Activated CD4-positive, CD25-positive, alpha-beta regulatory T cell treated with anti-CD3 and anti-CD28 coated beads, Interleukin-2, amount 50 U/mL, for 24 hours (primary cell): ENCODE data around the gene TBC1D25.
"Not testable (repeated sequence)": the region's sequence is repeated elsewhere in the genome, so short reads cannot be mapped to it uniquely, and the experiment has no call there.

Source experiments
- ATAC-seq, 2 donors: fragments of 150-1000 bp; cut with Tn5 transposase; one replicate each; pipeline ENCODE4 v1.10.0; 2021; ENCODE audit warnings: mild to moderate bottlenecking in 1 of 2, moderate library complexity in 1 of 2

Gene TBC1D25

DNA sequence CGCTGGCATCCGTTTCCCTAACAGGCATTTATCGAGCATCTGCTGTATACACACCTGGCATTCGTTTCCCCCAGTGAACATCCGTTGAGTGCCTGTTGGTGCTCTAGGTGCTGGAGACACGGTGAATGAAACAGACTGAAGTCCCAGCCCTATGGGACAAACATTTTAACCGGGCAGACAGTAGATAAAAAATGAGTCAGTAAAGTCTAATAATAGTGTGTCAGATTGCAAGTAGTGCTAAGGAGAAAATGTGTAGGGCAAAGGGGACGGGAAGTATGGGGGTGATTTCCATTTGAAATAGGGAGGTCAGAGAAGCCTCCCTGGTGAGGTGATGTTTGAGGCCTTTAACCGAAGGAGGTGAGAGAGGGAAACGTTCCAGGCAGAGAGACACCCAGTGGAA, 23.2 kb upstream of the TBC1D25 start:
- no peak for ATAC-seq

DNA sequence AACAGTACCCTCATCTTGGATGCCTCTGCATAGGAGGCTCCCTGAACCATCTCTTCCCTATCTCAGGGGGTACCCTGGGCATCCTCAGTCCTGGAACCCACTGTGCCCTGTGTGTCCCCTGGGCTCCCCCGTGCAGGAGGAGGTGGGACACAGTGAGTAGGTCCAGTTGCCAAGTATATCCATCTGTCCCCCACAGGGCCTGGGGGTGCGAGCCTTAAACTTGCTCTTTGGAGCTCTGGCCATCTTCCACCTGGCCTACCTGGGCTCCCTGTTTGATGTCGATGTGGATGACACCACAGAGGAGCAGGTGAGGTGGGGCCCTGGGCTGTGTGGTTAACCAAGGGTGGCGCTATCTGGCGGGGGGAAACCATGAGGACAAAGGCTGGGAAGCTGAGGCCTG, 22.5 kb upstream of the TBC1D25 start:
- no peak for ATAC-seq

DNA sequence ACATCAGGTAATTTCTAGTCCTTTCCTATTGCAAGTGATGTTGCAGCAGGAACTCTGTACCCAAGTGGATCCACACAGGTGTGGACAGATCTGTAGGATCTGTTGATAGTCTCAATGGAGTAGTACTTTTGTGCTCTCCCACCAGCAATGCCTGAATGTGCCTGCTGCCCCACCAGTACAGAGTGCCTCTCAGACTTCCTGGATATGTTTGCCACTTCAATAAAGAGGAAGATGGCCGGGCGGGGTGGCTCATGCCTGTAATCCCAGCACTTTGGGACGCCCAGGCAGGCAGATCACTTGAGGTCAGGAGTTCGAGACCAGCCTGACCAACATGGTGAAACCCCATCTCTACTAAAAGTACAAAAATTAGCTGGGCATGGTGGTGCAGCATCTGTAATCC, 20.0 kb upstream of the TBC1D25 start:
- not testable (repeated sequence) for ATAC-seq

DNA sequence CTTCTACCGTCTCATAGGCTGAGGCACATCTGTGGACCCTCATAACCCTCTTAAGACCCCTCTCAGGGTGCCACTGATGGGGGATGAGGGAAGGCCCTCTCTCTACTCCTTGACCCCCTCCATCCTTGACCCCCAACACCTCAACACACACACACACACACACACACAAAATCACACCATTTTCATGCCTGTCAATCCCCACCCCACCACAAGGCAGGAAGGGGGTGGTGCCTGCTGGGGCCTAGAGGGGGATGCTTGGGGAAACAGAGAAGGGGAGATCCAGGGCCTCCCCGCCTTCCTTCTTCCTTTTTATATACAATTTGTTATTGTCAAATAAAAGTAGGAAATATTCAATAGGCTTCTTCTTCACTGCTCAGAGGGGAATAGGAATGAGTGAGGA, 19.1 kb upstream of the TBC1D25 start:
- ATAC-seq = no peak

DNA sequence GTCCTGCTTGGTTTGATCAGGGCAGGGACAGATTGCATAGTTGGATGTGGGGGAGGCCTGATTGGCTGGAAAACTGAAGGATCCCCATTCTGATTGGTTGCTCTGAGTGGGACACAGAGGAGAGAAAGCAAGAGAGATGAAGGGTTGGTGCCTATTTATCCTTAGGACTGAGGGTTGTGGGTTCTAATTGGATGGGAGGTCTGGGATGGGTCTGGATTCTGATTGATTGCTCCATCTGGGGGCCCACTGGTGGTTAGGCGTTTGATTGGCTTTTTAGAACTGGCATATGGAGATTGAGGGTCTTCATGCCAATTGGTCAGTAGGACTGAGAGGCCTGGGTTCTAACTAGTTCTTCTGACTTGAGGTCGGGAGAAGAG, 18.6 kb upstream of the TBC1D25 start:
- ATAC-seq = no peak

DNA sequence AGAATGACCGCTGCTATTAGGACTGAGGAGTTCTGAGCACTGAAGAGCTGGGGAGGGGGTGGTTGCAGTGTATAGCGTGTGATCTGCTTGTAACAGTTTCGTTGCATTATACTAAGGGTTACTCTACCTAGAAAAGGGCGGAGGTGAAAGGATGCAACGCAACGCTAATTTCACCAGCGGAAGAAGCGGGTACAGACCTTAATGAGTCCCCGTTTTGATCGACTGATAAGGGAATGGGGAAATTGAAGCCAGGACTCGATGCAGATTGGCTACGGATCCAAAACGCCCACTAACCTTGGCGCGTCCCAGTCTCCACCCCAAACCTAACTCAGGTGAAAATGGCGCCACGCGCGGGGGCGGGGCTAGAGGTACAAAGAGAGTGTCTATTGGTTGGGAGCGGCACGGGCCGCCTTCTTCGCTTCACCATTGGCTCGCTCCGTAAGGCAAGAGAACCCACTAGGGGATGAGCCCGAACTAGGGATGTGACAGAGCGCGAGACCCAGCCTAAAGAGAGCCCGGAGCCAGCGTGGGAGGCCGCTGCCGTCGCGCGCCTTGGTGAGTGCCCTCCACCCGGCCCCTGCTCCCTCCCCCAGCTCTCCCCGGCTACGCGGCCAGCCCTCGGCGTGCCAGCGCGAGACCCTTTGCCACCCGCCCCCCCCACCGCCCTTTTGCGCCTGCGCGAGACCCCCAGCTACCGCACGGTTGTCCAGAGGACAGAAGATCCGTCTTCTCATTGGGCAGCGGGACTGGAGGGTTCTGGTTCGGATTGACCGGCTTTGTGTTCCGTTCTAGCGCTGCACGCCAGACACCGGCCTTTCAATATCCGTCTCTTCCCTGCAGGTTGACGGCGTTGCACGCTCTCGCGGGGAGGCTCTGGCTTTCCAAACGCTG, 17.9 kb upstream of the TBC1D25 start, which contains the start of gene EBP:
EBP (plus strand) TSS at position 456 of the 891 bp plus-strand sequence. CDS start 1,964 bp downstream, outside the sequence.
- ATAC-seq = peak; percentile 93 to 96

DNA sequence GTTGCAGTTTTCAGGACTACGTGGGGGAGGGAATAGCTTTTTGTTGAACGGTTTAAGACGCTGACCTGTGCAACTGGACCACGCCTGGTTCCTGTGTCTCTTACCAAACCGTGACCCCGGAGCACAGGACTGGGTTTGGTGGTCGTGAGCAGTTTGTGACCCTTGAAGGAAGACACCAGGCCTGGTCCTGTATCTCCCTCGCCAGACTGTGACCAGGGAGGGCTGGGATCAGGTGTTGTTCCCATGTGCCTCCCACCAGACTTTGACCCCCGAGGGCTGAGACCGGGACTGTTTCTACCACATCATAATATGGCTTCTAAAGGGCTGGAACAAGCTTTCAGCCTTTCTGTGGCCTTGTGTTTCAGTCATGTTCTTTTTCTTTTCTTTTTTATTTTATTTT, 17.2 kb upstream of the TBC1D25 start:
- ATAC-seq = no peak

DNA sequence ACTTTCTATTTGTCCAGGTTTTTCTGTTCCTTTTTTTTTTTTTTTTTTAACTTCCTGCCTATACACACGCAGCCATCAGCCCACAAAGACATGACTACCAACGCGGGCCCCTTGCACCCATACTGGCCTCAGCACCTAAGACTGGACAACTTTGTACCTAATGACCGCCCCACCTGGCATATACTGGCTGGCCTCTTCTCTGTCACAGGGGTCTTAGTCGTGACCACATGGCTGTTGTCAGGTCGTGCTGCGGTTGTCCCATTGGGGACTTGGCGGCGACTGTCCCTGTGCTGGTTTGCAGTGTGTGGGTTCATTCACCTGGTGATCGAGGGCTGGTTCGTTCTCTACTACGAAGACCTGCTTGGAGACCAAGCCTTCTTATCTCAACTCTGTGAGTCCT, 15.8 kb upstream of the TBC1D25 start:
- ATAC-seq = no peak

DNA sequence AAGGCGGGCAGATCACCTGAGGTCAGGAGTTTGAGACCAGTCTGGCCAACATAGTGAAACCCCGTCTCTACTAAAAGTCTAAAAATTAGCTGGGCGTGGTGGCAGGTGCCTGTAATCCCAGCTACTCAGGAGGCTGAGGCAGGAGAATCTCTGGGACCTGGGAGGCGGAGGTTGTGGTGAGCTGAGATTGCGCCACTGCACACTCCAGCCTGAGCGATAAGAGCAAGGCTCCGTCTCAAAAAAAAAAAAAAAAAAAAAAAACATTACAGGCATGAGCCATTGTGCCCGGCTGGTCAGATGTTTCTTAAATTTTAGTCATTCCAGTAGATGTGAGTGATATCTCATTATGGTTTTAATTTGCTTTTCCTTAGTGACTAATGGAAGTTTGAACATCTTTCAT, 13.7 kb upstream of the TBC1D25 start:
- ATAC-seq = not testable (repeated sequence)

DNA sequence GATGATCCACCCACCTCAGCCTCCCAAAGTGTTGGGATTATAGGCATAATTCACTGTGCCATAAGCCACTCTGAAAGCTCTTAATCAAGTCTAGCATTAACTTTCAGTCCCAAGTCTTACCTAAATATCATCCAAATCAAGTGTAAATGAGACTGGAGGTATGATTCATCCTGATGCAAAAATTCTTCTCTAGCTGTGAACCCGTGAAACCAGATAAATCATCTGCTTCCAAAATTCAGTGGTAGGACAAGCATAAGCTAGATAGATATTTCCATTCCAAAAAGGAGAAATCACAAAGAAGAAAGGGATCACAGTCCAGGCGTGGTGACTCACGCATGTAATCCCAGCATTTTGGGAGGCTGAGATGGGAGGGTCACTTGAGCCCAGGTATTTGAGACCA, 8.8 kb upstream of the TBC1D25 start:
- no peak for ATAC-seq

DNA sequence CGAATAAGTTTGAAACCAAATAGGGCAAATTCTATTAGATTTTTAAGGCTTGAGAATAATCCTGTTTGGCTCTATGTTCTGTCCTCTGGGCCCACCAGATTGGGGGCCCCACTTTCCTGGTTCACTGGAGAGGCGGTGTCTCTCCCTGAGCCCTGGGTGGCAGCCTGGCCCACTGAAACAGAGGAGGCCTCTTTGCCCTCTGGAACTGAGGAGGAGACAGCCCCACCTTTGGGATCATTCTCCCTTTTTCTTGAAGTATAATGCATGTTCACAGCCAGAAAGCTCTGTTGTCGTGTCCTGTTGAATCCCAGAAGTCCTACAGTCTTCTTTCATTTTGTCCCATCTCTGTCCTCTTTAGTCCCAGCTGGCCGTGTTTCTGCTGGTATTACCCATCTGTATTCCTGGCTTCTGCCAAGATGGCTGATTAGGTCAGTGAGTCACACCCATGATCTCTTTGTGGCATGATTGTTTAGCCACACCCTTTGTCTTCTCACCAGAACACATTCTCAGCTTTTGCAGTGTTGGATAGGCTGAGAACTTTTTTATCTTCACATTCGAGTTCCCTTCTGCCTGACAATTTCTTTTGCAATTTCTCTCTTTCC, 8.1 kb upstream of the TBC1D25 start:
- ATAC-seq = peak; percentile 50 to 67

DNA sequence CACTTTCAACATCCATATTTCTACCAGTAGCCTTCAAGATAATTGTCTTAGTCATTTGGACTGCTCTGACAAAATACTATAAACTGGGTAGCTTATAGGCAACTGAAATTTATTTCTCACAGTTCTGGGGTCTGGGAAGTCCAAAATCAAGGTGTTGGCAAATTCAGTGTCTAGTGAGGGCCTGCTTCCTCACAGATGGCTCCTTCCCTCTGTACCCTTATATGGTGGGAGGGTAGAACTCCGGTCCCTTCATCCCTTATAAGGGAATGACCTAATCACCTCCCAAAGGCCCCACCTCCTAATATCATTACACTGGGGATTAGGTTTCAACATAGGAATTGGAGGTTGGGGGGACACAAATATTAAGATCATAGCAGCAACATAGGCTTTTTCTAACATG, 7.4 kb upstream of the TBC1D25 start:
- ATAC-seq = no peak

DNA sequence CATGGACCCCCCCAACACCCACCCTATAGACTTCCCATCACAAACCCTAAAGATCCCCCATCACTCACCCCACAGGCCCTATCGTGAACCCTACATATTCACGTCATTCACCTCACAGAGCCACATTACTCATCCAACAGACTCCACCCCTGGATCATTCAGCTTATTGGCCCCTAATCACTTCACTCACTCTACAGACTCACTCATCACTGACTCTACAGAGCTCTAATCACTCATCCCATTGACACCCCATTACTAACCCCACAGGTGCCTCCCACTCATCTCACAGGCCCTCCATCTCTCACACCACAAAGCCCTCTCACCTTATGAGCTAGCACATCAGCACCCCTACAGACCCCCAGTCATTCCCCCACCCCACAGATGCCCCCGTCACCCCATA, 6.3 kb upstream of the TBC1D25 start:
- peak; percentile 72 to 83 for ATAC-seq

DNA sequence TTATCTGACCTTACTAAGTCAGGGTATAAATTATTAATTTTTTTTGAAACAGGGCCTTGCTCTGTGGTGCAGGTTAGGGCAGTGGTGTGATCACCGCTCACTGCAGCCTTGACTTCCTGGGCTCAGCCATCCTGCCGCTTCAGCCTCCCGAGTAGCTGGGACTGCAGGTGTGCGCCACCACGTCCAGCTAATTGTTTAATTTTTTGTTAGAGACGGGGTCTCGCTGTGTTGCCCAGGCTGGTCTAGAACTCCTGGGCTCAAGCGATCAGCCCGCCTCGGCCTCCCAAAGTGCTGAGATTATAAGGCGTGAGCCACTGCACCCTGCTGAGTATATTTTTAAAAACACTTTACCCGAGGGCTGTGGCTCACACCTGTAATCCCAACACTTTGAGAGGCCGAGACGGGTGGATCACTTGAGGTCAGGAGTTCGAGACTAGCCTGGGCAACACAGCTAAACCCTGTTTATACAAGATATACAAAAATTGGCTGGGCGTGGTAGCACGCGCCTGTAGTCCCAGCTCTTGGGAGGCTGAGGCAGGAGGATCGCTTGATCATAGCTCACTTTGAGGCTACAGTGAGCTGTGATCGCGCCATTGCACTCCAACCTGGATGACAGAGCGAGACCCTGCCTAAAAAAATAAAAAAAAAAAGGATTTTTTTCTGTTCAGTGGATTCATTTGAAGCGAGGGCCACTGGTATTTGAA, 721 bp upstream of the TBC1D25 start:
- no peak for ATAC-seq

DNA sequence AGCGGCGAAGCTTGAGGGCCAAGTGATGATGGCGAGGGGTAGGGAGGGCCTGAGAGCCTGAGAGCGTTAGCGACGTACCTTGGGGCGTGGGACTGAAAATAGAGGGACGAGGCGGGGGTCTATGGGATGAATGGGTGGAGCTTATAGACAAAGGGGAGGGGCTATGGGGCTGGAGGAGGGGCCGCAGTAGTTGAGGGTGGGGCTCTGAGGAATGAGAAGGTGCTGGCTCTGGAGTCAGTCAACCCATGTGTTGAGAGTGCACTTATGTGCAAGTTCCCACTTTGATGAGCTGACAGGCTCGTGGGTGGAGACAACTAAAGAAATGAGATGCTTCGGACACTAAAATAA, 488 bp downstream of the TBC1D25 start:
- peak; percentile 61 to 66 for ATAC-seq

DNA sequence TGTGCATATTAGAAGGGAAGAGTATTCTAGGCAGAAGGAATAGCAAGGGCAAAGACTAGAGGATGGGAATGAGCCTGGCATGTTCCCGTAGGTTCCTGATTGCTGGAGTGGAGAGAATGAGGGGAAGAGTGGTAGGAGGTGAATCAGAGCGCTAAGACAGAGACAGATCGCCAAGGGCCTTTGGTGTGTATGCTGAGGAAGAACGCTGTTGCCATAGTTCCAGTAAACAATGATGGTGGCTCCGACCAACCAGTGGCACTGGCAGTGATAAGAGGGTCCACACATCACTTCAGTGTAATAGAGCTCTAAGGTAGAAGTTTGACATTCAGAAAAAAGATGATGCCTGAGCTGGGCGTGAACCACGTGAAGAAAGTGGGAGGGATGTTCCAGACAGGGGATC, 966 bp downstream of the TBC1D25 start:
- ATAC-seq = no peak

DNA sequence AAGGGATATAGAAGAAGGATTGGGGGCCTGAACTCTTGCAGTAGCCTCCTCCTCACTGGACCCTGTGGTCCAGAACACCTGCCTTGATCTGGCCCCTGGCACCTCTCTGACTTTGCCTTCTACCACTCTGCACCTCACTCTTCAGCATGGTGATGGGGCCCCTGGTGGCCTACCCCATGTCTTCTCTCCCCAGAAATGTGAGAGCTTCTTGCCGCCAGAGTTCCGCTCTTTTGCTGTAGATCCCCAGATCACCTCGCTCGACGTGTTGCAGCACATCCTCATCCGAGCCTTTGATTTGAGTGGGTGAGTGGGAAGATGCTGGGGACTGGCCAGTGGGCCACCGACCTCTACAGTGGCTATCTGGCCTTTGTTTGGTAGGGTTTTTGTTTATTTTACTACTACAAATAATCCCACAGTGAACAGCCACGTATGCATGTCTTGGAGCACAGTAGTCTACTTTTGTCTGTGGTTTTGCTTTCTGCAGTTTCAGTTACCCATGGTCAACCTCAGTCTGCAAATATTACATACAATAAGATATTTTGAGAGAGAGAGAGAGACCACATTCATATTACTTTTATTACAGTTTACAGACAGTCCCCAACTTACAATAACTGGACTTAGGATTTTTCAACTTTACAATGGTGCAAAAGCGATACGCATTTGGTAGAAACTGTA, 1.8 kb downstream of the TBC1D25 start:
- no peak for ATAC-seq

DNA sequence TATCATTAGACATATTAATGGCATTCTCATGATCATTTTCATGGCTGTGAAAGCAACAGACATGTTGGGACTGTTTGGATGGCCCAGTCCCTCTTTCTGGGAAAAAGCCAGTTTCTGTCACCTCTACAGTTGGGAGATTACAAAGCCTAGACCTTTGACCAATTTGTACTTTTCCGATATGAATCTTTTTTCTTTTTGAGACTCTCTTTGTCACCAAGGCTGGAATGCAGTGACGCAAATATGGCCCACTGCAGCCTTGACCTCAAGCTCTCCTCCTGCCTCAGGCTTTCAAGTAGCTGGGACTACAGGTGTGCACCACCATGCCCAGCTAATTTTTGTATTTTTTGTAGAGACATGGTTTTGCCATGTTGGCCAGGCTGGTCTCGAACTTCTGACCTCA, 9.4 kb downstream of the TBC1D25 start:
- no peak for ATAC-seq

DNA sequence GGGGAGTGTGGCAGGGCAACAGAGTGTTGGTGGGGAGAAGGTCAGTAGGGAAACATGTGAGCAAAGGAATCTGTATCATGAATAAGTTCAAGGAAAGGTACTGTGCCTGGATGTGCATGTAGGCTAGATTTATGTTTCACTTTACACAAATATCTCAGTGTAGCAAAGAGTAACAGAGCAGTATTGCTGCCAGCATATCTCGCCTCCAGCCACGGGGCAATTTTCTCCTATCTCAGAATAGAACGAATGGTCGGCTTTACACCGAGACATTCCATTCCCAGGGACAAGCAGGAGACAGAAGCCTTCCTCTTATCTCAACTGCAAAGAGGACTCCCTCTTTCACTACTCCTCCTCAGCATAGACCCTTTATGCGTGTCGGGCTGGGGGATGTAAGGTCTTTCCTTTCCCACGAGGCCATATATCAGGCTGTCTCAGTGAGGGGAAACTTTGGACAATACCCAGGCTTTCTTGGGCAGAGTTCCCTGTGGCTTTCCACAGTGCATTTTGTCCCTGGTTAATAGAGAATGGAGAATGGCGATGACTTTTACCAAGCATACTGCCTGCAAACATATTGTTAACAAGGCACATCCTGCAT, 16.3 kb downstream of the TBC1D25 start:
- ATAC-seq = not testable (repeated sequence)

DNA sequence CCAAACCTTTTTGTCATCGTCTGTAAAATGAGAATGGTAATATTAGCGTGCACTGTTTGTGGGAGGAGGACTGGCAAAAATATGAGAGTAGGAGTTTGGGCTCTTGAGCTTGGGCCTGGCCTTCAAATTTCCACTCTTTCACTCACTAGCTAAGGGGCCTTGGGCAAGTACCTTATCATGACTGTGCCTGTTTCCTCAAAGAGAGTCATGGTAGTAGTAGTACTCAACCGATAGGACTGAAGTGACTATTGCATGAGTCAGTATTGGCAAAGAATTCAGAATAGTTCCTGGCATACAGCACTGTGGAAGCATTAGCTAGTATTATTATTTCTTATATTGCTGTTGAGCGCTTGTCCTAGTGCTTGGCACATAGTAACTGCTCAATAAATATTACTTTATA, 18.8 kb downstream of the TBC1D25 start:
- peak; percentile 95 to 97 for ATAC-seq

DNA sequence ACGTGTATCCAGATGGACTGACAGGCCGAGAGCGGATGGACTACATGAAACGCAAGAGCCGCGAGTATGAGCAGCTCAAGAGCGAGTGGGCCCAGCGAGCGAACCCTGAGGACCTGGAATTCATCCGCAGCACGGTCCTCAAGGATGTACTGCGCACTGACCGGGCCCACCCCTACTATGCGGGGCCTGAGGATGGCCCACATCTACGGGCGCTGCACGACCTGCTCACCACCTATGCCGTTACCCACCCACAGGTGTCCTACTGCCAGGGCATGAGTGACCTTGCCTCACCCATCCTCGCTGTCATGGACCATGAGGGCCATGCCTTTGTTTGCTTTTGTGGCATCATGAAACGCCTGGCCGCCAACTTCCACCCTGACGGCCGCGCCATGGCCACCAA, 20.1 kb downstream of the TBC1D25 start:
- no peak for ATAC-seq

DNA sequence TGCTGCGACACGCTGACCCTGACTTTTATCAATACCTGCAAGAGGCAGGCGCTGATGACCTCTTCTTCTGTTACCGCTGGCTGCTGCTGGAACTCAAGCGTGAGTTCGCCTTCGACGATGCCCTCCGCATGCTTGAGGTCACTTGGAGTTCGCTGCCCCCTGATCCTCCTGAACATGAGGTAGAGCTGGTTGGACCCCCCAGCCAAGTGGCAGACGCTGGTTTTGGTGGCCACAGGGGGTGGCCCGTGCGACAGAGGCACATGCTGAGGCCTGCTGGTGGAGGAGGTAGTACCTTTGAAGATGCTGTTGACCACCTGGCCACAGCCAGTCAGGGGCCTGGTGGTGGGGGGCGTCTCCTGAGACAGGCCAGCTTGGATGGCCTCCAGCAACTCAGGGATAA, 20.5 kb downstream of the TBC1D25 start:
- ATAC-seq = no peak

DNA sequence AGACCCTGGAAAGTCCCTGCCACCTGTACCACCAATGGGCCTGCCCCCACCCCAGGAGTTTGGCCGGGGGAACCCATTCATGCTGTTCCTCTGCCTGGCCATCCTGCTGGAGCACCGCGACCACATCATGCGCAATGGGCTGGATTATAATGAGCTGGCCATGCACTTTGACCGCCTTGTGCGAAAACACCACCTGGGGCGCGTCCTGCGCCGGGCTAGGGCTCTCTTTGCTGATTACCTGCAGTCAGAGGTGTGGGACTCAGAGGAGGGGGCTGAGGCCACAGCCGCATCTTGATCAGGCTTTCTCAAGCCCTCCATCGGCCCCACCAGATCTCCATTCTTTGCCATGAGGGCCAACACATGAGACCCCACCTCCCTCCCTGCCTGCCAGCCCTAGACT, 21.2 kb downstream of the TBC1D25 start:
- no peak for ATAC-seq
